WTC11 (cell line): ENCODE data around the gene RPS6KC1. TPM values are rescaled to one million over a fixed set of nuclear protein-coding genes. Genes with fewer than 3 reads are reported as not detected.
"Not testable (repeated sequence)": the region's sequence is repeated elsewhere in the genome, so short reads cannot be mapped to it uniquely, and the experiment has no call there.

ENCODE experiments used
- ATAC-seq: fragments of 200-7000 bp; cut with Tn5 transposase; 2 replicates; pipeline ENCODE4 v1.10.0; 2021; ENCODE audit warnings: mild to moderate bottlenecking, moderate library complexity
- CTCF ChIA-PET: fragments of 300-600 bp; sonication (Branson Sonifier 250); formaldehyde crosslinking; loops from one replicate; lab custom pipeline; 2021; ENCODE audit warnings: antibody characterized with exemption; lab: Charles Lee
- POLR2A ChIA-PET: fragments of 350-600 bp; sonication (Branson Sonifier 250); formaldehyde crosslinking; loops from one replicate; lab custom pipeline; 2021; ENCODE audit warnings: antibody characterized with exemption; lab: Charles Lee
- DNase-seq: peaks from one replicate; pipeline ENCODE4 v3.0.0; 2021; ENCODE audit warnings: low spot score
- H3K27ac Mint-ChIP-seq: 2 replicates; pipeline ENCODE4 v1.8.0; 2021; ENCODE audit warnings: mixed read lengths
- H3K27me3 Mint-ChIP-seq: 2 replicates; pipeline ENCODE4 v1.8.0; 2021; ENCODE audit warnings: low read depth, mild to moderate bottlenecking, moderate library complexity, mixed read lengths
- H3K36me3 Mint-ChIP-seq: 2 replicates; pipeline ENCODE4 v1.8.0; 2021; ENCODE audit warnings: mixed read lengths
- H3K4me1 Mint-ChIP-seq: 2 replicates; pipeline ENCODE4 v1.8.0; 2022; ENCODE audit warnings: mixed read lengths
- H3K4me3 Mint-ChIP-seq: 2 replicates; pipeline ENCODE4 v1.8.0; 2021; ENCODE audit warnings: mild to moderate bottlenecking, moderate library complexity, mixed read lengths
- H3K9me3 Mint-ChIP-seq: 2 replicates; pipeline ENCODE4 v1.8.0; 2021; ENCODE audit warnings: mixed read lengths
- ESRRA ChIP-seq: sonication (generic); formaldehyde crosslinking; IDR thresholded peaks from 2 replicates; pipeline ENCODE4 v1.8.1; 2022; ENCODE audit warnings: mild to moderate bottlenecking, missing genetic modification reagents, borderline replicate concordance
- GABPB1 ChIP-seq: sonication (generic); formaldehyde crosslinking; IDR thresholded peaks from 2 replicates; pipeline ENCODE4 v1.8.1; 2023; ENCODE audit warnings: mild to moderate bottlenecking, missing genetic modification reagents
- GRHL2 ChIP-seq: fragments of 250-450 bp; sonication (Bioruptor Pico); IDR thresholded peaks from 2 replicates; pipeline ENCODE4 v1.8.0; 2022; ENCODE audit warnings: mild to moderate bottlenecking, moderate library complexity; ENCODE audit not compliant: insufficient replicate concordance, severe bottlenecking
- MXD4 ChIP-seq: fragments of 250-450 bp; sonication (Bioruptor Pico); IDR thresholded peaks from 2 replicates; pipeline ENCODE4 v1.8.0; 2021; ENCODE audit warnings: mild to moderate bottlenecking, moderate library complexity, borderline replicate concordance
- MYBL2 ChIP-seq: sonication (generic); formaldehyde crosslinking; IDR thresholded peaks from 2 replicates; pipeline ENCODE4 v1.8.1; 2023; ENCODE audit warnings: mild to moderate bottlenecking, moderate library complexity, missing genetic modification reagents
- NFE2L1 ChIP-seq: sonication (generic); formaldehyde crosslinking; IDR thresholded peaks from 2 replicates; pipeline ENCODE4 v1.8.1; 2023; ENCODE audit warnings: missing genetic modification reagents
- PRDM15 ChIP-seq: sonication (generic); formaldehyde crosslinking; IDR thresholded peaks from 2 replicates; pipeline ENCODE4 v1.8.0; 2022; ENCODE audit warnings: missing genetic modification reagents
- RORB ChIP-seq: fragments of 250-450 bp; sonication (Bioruptor Pico); IDR thresholded peaks from 2 replicates; pipeline ENCODE4 v1.9.0; 2021; ENCODE audit warnings: mild to moderate bottlenecking
- SMAD4 ChIP-seq: sonication (generic); formaldehyde crosslinking; IDR thresholded peaks from 2 replicates; pipeline ENCODE4 v1.8.0; 2022; ENCODE audit warnings: mild to moderate bottlenecking, missing genetic modification reagents
- ZNF121 ChIP-seq: sonication (generic); formaldehyde crosslinking; IDR thresholded peaks from 2 replicates; pipeline ENCODE4 v1.8.0; 2023; ENCODE audit warnings: missing genetic modification reagents
- ZNF263 ChIP-seq: sonication (generic); formaldehyde crosslinking; IDR thresholded peaks from 2 replicates; pipeline ENCODE4 v1.8.1; 2022; ENCODE audit warnings: low read depth, mild to moderate bottlenecking, moderate library complexity, missing genetic modification reagents
- ZNF396 ChIP-seq: fragments of 250-450 bp; sonication (Bioruptor Pico); IDR thresholded peaks from 2 replicates; pipeline ENCODE4 v1.8.0; 2021; ENCODE audit warnings: mild to moderate bottlenecking, moderate library complexity, borderline replicate concordance
- total RNA-seq: library from RNA; stranded (reverse); gene quantifications from 3 replicates; pipeline ENCODE4 v1.2.3, GENCODE V29; 2021
- TF ChIP-seq, protein P1 (sequence below): sonication (generic); formaldehyde crosslinking; conservative IDR thresholded peaks from 2 replicates; pipeline ENCODE4 v1.8.1; 2023; ENCODE audit warnings: mild to moderate bottlenecking, low read depth, missing genetic modification reagents, moderate library complexity
- TF ChIP-seq, protein P2 (sequence below): sonication (generic); formaldehyde crosslinking; IDR thresholded peaks from 2 replicates; pipeline ENCODE4 v1.8.1; 2023; ENCODE audit warnings: mild to moderate bottlenecking, missing genetic modification reagents
- TF ChIP-seq, protein P3 (sequence below): sonication (generic); formaldehyde crosslinking; IDR thresholded peaks from 2 replicates; pipeline ENCODE4 v1.8.0; 2022; ENCODE audit warnings: mild to moderate bottlenecking, missing genetic modification reagents
- TF ChIP-seq, protein P4 (sequence below): sonication (generic); formaldehyde crosslinking; IDR thresholded peaks from 2 replicates; pipeline ENCODE4 v1.8.1; 2022; ENCODE audit warnings: mild to moderate bottlenecking, missing genetic modification reagents, moderate library complexity, borderline replicate concordance
- TF ChIP-seq, protein P5 (sequence below): fragments of 250-450 bp; sonication (Bioruptor Pico); IDR thresholded peaks from 2 replicates; pipeline ENCODE4 v2.1.2; 2022; ENCODE audit warnings: mild to moderate bottlenecking, moderate library complexity

The RPS6KC1 gene
- total RNA-seq, 1 experiment from 2014 or later: 17.4 TPM

- H3K4me1 Mint-ChIP-seq, H3K9me3 Mint-ChIP-seq, H3K27me3 Mint-ChIP-seq, DNase-seq, H3K27ac Mint-ChIP-seq, ATAC-seq, H3K36me3 Mint-ChIP-seq, H3K4me3 Mint-ChIP-seq, CTCF ChIA-PET, POLR2A ChIA-PET: not testable (repeated sequence)
Observed at GRCh38 chr1:213117699-213118180, 66.7 kb downstream of the RPS6KC1 start.

DNA sequence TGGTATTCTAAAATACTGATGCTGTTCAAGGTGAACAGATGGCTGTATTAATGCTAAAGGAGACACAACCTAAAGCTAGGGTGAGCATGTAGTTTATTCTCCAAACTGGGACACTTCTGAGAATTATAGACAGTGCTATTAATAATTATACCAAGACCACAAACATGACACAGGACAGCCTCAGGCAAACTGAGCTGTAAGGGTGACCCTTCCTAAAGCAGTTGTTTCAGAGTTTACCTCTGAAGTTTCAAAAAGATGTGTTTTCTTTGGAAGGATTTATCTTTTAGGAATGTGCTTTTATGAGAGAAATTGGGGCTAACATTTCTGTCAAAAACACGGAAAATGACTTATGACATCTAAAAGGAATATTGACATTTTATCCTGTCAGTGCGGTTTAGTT is 68.8 kb downstream of the RPS6KC1 start:
- POLR2A ChIA-PET: no interaction called here
- DNase-seq (no peak), ATAC-seq (no peak)
- Mint-ChIP-seq H3K27ac (no peak overlapping the region), H3K9me3 (no peaks in the 10 kb centered on the region), H3K4me3 (no peak overlapping the region), H3K36me3 (no peaks in the 10 kb centered on the region), H3K27me3 (no peaks in the 10 kb centered on the region), H3K4me1 (no peaks in the 10 kb centered on the region)
- CTCF ChIA-PET: no interaction called here
- TF ChIP-seq ZNF263 (no peak), GABPB1 (CRISPR knock-in tag) (no peak), GRHL2 (CRISPR knock-in tag) (no peak), RORB (CRISPR knock-in tag) (no peak), ZNF121 (CRISPR knock-in tag) (no peak), NFE2L1 (no peak), SMAD4 (CRISPR knock-in tag) (no peak), MYBL2 (no peak), ESRRA (CRISPR knock-in tag) (no peak)
- TF ChIP-seq, protein P1, sequence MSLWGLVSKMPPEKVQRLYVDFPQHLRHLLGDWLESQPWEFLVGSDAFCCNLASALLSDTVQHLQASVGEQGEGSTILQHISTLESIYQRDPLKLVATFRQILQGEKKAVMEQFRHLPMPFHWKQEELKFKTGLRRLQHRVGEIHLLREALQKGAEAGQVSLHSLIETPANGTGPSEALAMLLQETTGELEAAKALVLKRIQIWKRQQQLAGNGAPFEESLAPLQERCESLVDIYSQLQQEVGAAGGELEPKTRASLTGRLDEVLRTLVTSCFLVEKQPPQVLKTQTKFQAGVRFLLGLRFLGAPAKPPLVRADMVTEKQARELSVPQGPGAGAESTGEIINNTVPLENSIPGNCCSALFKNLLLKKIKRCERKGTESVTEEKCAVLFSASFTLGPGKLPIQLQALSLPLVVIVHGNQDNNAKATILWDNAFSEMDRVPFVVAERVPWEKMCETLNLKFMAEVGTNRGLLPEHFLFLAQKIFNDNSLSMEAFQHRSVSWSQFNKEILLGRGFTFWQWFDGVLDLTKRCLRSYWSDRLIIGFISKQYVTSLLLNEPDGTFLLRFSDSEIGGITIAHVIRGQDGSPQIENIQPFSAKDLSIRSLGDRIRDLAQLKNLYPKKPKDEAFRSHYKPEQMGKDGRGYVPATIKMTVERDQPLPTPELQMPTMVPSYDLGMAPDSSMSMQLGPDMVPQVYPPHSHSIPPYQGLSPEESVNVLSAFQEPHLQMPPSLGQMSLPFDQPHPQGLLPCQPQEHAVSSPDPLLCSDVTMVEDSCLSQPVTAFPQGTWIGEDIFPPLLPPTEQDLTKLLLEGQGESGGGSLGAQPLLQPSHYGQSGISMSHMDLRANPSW (CRISPR knock-in tag): no peak
- TF ChIP-seq, protein P2, sequence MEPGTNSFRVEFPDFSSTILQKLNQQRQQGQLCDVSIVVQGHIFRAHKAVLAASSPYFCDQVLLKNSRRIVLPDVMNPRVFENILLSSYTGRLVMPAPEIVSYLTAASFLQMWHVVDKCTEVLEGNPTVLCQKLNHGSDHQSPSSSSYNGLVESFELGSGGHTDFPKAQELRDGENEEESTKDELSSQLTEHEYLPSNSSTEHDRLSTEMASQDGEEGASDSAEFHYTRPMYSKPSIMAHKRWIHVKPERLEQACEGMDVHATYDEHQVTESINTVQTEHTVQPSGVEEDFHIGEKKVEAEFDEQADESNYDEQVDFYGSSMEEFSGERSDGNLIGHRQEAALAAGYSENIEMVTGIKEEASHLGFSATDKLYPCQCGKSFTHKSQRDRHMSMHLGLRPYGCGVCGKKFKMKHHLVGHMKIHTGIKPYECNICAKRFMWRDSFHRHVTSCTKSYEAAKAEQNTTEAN: no peak
- TF ChIP-seq, protein P3, sequence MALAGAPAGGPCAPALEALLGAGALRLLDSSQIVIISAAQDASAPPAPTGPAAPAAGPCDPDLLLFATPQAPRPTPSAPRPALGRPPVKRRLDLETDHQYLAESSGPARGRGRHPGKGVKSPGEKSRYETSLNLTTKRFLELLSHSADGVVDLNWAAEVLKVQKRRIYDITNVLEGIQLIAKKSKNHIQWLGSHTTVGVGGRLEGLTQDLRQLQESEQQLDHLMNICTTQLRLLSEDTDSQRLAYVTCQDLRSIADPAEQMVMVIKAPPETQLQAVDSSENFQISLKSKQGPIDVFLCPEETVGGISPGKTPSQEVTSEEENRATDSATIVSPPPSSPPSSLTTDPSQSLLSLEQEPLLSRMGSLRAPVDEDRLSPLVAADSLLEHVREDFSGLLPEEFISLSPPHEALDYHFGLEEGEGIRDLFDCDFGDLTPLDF (CRISPR knock-in tag): no peak
- TF ChIP-seq, protein P4, sequence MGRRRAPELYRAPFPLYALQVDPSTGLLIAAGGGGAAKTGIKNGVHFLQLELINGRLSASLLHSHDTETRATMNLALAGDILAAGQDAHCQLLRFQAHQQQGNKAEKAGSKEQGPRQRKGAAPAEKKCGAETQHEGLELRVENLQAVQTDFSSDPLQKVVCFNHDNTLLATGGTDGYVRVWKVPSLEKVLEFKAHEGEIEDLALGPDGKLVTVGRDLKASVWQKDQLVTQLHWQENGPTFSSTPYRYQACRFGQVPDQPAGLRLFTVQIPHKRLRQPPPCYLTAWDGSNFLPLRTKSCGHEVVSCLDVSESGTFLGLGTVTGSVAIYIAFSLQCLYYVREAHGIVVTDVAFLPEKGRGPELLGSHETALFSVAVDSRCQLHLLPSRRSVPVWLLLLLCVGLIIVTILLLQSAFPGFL (CRISPR knock-in tag): no peak

- no peak for TF ChIP-seq PRDM15 (CRISPR knock-in tag)
- TF ChIP-seq, protein P5, sequence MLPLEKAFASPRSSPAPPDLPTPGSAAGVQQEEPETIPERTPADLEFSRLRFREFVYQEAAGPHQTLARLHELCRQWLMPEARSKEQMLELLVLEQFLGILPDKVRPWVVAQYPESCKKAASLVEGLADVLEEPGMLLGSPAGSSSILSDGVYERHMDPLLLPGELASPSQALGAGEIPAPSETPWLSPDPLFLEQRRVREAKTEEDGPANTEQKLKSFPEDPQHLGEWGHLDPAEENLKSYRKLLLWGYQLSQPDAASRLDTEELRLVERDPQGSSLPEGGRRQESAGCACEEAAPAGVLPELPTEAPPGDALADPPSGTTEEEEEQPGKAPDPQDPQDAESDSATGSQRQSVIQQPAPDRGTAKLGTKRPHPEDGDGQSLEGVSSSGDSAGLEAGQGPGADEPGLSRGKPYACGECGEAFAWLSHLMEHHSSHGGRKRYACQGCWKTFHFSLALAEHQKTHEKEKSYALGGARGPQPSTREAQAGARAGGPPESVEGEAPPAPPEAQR (CRISPR knock-in tag): no peak
- no peak for TF ChIP-seq MXD4 (CRISPR knock-in tag)
- no peak for TF ChIP-seq ZNF396 (CRISPR knock-in tag)
- TF ChIP-seq, all 79 proteins: peak for 0
- no peak overlapping the region for H3K4me3 Mint-ChIP-seq
- ATAC-seq: no peak
- no peaks in the 10 kb centered on the region for H3K4me1 Mint-ChIP-seq
- H3K36me3 Mint-ChIP-seq: no peaks in the 10 kb centered on the region
- H3K9me3 Mint-ChIP-seq: no peaks in the 10 kb centered on the region
- ChIA-PET POLR2A (no interaction called here), CTCF (no interaction called here)
- H3K27me3 Mint-ChIP-seq: no peaks in the 10 kb centered on the region
- DNase-seq: no peak
- H3K27ac Mint-ChIP-seq: no peak overlapping the region
Observed at GRCh38 chr1:213120386-213120785, 69.3 kb downstream of the RPS6KC1 start.
